ENCODE measurements around the gene CRY2. TPM values are rescaled to one million over a fixed set of nuclear protein-coding genes. Genes with fewer than 3 reads are reported as not detected.
A peak's percentile ranks its signal among the peaks of the same experiment; 100 is the strongest.
"Not testable (repeated sequence)": the region's sequence is repeated elsewhere in the genome, so short reads cannot be mapped to it uniquely, and the experiment has no call there.

The CRY2 gene
- total and polyA plus RNA-seq, 5 donors, result 34.3 to 82.1 (median 68.6) TPM

GRCh38 chr11:45833761-45834160 lies 13.5 kb upstream of the CRY2 start:
- H3K4me1 ChIP-seq (ENCODE audit: control insufficient read depth, insufficient read depth, low read length), result no peaks in the 10 kb centered on the region
- no peaks in the 10 kb centered on the region for H3K9me3 ChIP-seq (ENCODE audit: control insufficient read depth, low read length)
- DNase-seq, result no peak
- WGBS, result 68% methylated on average over 3 of the region's 3 CpGs
- no peak overlapping the region for H3K4me3 ChIP-seq (ENCODE audit: low read length)
- intact Hi-C loops (cut with DNase I), result no loop called here
- no peaks in the 10 kb centered on the region for H3K27me3 ChIP-seq (ENCODE audit: control insufficient read depth, insufficient read depth)
- no peak overlapping the region for H3K27ac ChIP-seq (ENCODE audit: low read length)
- no peak for ATAC-seq

GRCh38 chr11:45834298-45834756 lies 12.9 kb upstream of the CRY2 start:
- ATAC-seq, result no peak
- no peaks in the 10 kb centered on the region for H3K27me3 ChIP-seq (ENCODE audit: control insufficient read depth, insufficient read depth)
- intact Hi-C loops (cut with DNase I), result no loop called here
- no peak overlapping the region for H3K27ac ChIP-seq (ENCODE audit: low read length)
- 52% methylated on average over 4 of the region's 4 CpGs for WGBS
- DNase-seq, result no peak
- no peak overlapping the region for H3K4me3 ChIP-seq (ENCODE audit: low read length)
- no peaks in the 10 kb centered on the region for H3K4me1 ChIP-seq (ENCODE audit: control insufficient read depth, insufficient read depth, low read length)
- no peaks in the 10 kb centered on the region for H3K9me3 ChIP-seq (ENCODE audit: control insufficient read depth, low read length)

DNA sequence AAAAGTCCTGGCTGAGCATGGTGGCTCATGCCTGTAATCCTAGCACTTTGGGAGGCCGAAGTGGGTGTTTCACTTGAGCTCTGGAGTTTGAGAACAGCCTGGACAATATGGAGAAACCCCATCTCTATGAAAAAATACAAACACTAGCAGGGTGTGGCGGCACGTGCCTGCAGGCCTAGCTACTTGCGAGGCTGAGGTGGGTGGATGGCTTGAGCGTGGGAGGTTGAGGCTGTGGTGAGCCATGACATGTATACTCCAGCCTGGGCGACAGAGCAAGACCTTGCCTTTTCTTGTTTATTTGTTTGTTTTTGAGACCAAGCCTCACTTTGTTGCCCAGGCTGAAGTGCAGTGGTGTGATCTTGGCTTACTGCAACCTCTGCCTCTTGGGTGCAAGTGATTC lies 8.1 kb upstream of the CRY2 start:
- H3K4me1 ChIP-seq (ENCODE audit: control insufficient read depth, insufficient read depth, low read length), result no peaks in the 10 kb centered on the region
- 91% methylated on average over 6 of the region's 6 CpGs for WGBS
- H3K27me3 ChIP-seq (ENCODE audit: control insufficient read depth, insufficient read depth), result no peaks in the 10 kb centered on the region
- H3K4me3 ChIP-seq (ENCODE audit: low read length), result no peak overlapping the region
- DNase-seq (no peak), ATAC-seq (no peak)
- intact Hi-C loops (cut with DNase I), result no loop called here
- no peak overlapping the region for H3K27ac ChIP-seq (ENCODE audit: low read length)
- H3K9me3 ChIP-seq (ENCODE audit: control insufficient read depth, low read length), result no peaks in the 10 kb centered on the region

GRCh38 chr11:45840251-45840650 lies 7.0 kb upstream of the CRY2 start:
- not testable (repeated sequence) for H3K27me3 ChIP-seq (ENCODE audit: control insufficient read depth, insufficient read depth); H3K27ac ChIP-seq (ENCODE audit: low read length); H3K4me3 ChIP-seq (ENCODE audit: low read length); H3K9me3 ChIP-seq (ENCODE audit: control insufficient read depth, low read length); H3K4me1 ChIP-seq (ENCODE audit: control insufficient read depth, insufficient read depth, low read length); DNase-seq; ATAC-seq
- intact Hi-C loops (cut with DNase I), result loop anchor here in 1 of 4 donors (10.0 kb wide), 1 partner anchor 165 kb away; no protein-coding TSS in a partner anchor
- WGBS, result 83% methylated on average over 13 of the region's 13 CpGs

- Histone ChIP-seq H3K9me3 (ENCODE audit: control insufficient read depth, low read length) (no peaks in the 10 kb centered on the region), H3K27ac (ENCODE audit: low read length) (no peak overlapping the region), H3K4me3 (ENCODE audit: low read length) (peak overlapping the region; percentile 39), H3K4me1 (ENCODE audit: control insufficient read depth, insufficient read depth, low read length) (no peaks in the 10 kb centered on the region), H3K27me3 (ENCODE audit: control insufficient read depth, insufficient read depth) (no peaks in the 10 kb centered on the region)
- peak; percentile 89 to 96 (median 93) for DNase-seq
- ATAC-seq, result peak; percentile 39 to 46
- WGBS, result 17% methylated on average over 22 of the region's 22 CpGs
- intact Hi-C loops (cut with DNase I), result loop anchor here in 1 of 4 donors (10.0 kb wide), 1 partner anchor 161 kb away; no protein-coding TSS in a partner anchor
These were observed 3.9 kb upstream of the CRY2 start for GRCh38 chr11:45843158-45843924.

- H3K4me1 ChIP-seq (ENCODE audit: control insufficient read depth, insufficient read depth, low read length), result peaks cover 2% of the 10 kb centered on the region
- DNase-seq (no peak), ATAC-seq (no peak)
- WGBS, result 81% methylated on average over 3 of the region's 3 CpGs
- H3K4me3 ChIP-seq (ENCODE audit: low read length), result no peak overlapping the region
- intact Hi-C loops (cut with DNase I), result loop anchor here in 1 of 4 donors (10.0 kb wide), 1 partner anchor 160 kb away; no protein-coding TSS in a partner anchor
- no peaks in the 10 kb centered on the region for H3K27me3 ChIP-seq (ENCODE audit: control insufficient read depth, insufficient read depth)
- no peaks in the 10 kb centered on the region for H3K9me3 ChIP-seq (ENCODE audit: control insufficient read depth, low read length)
- H3K27ac ChIP-seq (ENCODE audit: low read length), result no peak overlapping the region
These were observed 2.3 kb upstream of the CRY2 start for GRCh38 chr11:45844822-45845578.

DNA sequence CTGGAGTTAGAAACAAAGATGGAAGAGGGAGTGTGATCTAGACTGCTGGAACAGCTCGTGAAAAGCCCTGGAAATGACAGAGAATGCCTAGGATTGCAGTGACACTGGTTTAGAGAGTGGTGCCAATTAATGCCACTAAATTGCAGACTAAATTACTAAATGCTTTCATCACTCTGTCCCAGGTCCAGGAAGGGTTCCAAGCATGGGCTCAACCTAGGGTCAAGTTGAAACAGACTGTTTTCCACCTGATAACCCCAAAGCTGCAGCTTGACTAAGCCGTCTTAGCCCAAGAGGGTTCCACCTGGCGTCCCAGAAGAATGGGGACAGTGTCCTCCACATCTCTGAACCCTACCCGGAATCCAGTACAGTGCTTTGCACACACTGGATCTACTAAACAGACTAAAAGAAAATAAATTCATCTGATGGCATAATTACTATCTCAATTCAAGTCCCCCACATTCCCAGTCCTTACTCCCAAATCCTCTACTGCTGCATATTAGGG lies 1.1 kb upstream of the CRY2 start:
- no peak for DNase-seq
- intact Hi-C loops (cut with DNase I), result loop anchor here in 1 of 4 donors (10.0 kb wide), 1 partner anchor 159 kb away; no protein-coding TSS in a partner anchor
- H3K9me3 ChIP-seq (ENCODE audit: control insufficient read depth, low read length), result no peaks in the 10 kb centered on the region
- H3K27me3 ChIP-seq (ENCODE audit: control insufficient read depth, insufficient read depth), result no peaks in the 10 kb centered on the region
- no peak for ATAC-seq
- peaks cover 5% of the 10 kb centered on the region for H3K4me1 ChIP-seq (ENCODE audit: control insufficient read depth, insufficient read depth, low read length)
- 81% methylated on average over 4 of the region's 4 CpGs for WGBS
- H3K27ac ChIP-seq (ENCODE audit: low read length), result peak overlapping the region; percentile 88
- no peak overlapping the region for H3K4me3 ChIP-seq (ENCODE audit: low read length)

- ATAC-seq (peak; percentile 45 to 72), DNase-seq (peak; percentile 64 to 80 (median 71))
- peak overlapping the region; percentile 94 for H3K27ac ChIP-seq (ENCODE audit: low read length)
- peak overlapping the region; percentile 90 for H3K4me3 ChIP-seq (ENCODE audit: low read length)
- WGBS, result under 1% methylated on average over 16 of the region's 16 CpGs
- H3K4me1 ChIP-seq (ENCODE audit: control insufficient read depth, insufficient read depth, low read length), result peaks cover 12% of the 10 kb centered on the region
- no peaks in the 10 kb centered on the region for H3K9me3 ChIP-seq (ENCODE audit: control insufficient read depth, low read length)
- intact Hi-C loops (cut with DNase I), result loop anchor here in 1 of 4 donors (10.0 kb wide), 1 partner anchor 157 kb away; no protein-coding TSS in a partner anchor
- no peaks in the 10 kb centered on the region for H3K27me3 ChIP-seq (ENCODE audit: control insufficient read depth, insufficient read depth)
These were observed 639 bp downstream of the CRY2 start for GRCh38 chr11:45847911-45848316.

- ATAC-seq (no peak), DNase-seq (no peak)
- intact Hi-C loops (cut with DNase I), result loop anchor here in 1 of 4 donors (10.0 kb wide), 1 partner anchor 156 kb away; no protein-coding TSS in a partner anchor
- WGBS, result 48% methylated on average over 8 of the region's 8 CpGs
- Histone ChIP-seq H3K4me3 (ENCODE audit: low read length) (peak overlapping the region; percentile 90), H3K27ac (ENCODE audit: low read length) (peak overlapping the region; percentile 94), H3K4me1 (ENCODE audit: control insufficient read depth, insufficient read depth, low read length) (peaks cover 13% of the 10 kb centered on the region), H3K9me3 (ENCODE audit: control insufficient read depth, low read length) (no peaks in the 10 kb centered on the region), H3K27me3 (ENCODE audit: control insufficient read depth, insufficient read depth) (no peaks in the 10 kb centered on the region)
These were observed 1.4 kb downstream of the CRY2 start for GRCh38 chr11:45848654-45849081.

- ATAC-seq, result no peak
- intact Hi-C loops (cut with DNase I), result no loop called here
- Histone ChIP-seq H3K9me3 (ENCODE audit: control insufficient read depth, low read length) (no peaks in the 10 kb centered on the region), H3K4me1 (ENCODE audit: control insufficient read depth, insufficient read depth, low read length) (peaks cover 18% of the 10 kb centered on the region), H3K27me3 (ENCODE audit: control insufficient read depth, insufficient read depth) (no peaks in the 10 kb centered on the region), H3K4me3 (ENCODE audit: low read length) (no peak overlapping the region), H3K27ac (ENCODE audit: low read length) (peak overlapping the region; percentile 67)
- WGBS, result 28% methylated on average over 2 of the region's 2 CpGs
- no peak for DNase-seq
These were observed 3.2 kb downstream of the CRY2 start for GRCh38 chr11:45850446-45850845.
